MCF 10A (cell line): ENCODE data around the gene ARMC3. TPM values are rescaled to one million over a fixed set of nuclear protein-coding genes. Genes with fewer than 3 reads are reported as not detected.

Source experiments
- BruUV-seq: library from RNA; stranded (reverse); fragments of 400-500 nt; replicated peaks from 2 replicates; lab custom pipeline; 2021; lab: Mats Ljungman, UMichigan
- CTCF ChIA-PET: fragments of 300-600 bp; sonication (Branson Sonifier 250); formaldehyde crosslinking; extraction: SDS; loops from one replicate; lab custom pipeline; 2021; ENCODE audit warnings: antibody characterized with exemption, inconsistent platforms; lab: Yijun Ruan, JAX
- POLR2A ChIA-PET: fragments of 300-600, 350-650 bp; sonication (Branson Sonifier 250); formaldehyde crosslinking; extraction: SDS; loops from one replicate; lab custom pipeline; 2020; ENCODE audit warnings: antibody characterized with exemption, inconsistent platforms; lab: Yijun Ruan, JAX
- DNase-seq: peaks from one replicate; pipeline ENCODE4 v3.0.0-alpha.2; 2018; ENCODE audit not compliant: unreplicated experiment
- H3K27ac Mint-ChIP-seq: one replicate; pipeline ENCODE4 v1.8.0; 2022; ENCODE audit warnings: mild to moderate bottlenecking, low read depth, mixed read lengths; ENCODE audit not compliant: unreplicated experiment
- H3K27me3 Mint-ChIP-seq: one replicate; pipeline ENCODE4 v1.8.0; 2022; ENCODE audit warnings: mixed read lengths; ENCODE audit not compliant: insufficient read depth, unreplicated experiment
- H3K36me3 Mint-ChIP-seq: one replicate; pipeline ENCODE4 v1.8.0; 2022; ENCODE audit warnings: mild to moderate bottlenecking, moderate library complexity, mixed read lengths; ENCODE audit not compliant: insufficient read depth, unreplicated experiment
- H3K4me1 Mint-ChIP-seq: one replicate; pipeline ENCODE4 v1.8.0; 2022; ENCODE audit warnings: mixed read lengths; ENCODE audit not compliant: insufficient read depth, unreplicated experiment
- H3K4me3 Mint-ChIP-seq: one replicate; pipeline ENCODE4 v1.8.0; 2022; ENCODE audit warnings: mild to moderate bottlenecking, moderate library complexity, mixed read lengths; ENCODE audit not compliant: unreplicated experiment
- H3K9me3 Mint-ChIP-seq: one replicate; pipeline ENCODE4 v1.8.0; 2022; ENCODE audit warnings: mixed read lengths; ENCODE audit not compliant: unreplicated experiment
- CTCF ChIP-seq: fragments of 200-600 bp; IDR thresholded peaks from one replicate; pipeline ENCODE4 v1.8.0; 2022; ENCODE audit warnings: antibody characterized with exemption, mild to moderate bottlenecking; ENCODE audit not compliant: unreplicated experiment
- intact Hi-C: fragments of 100-400 bp; cut with micrococcal nuclease; formaldehyde crosslinking; loops from 2 replicates; pipeline ENCODE4 v1.14.1; 2022
- total RNA-seq: library from RNA; stranded (reverse); gene quantifications from 2 replicates; pipeline ENCODE4 v1.2.3, GENCODE V29; 2022

Gene ARMC3
- total RNA-seq, 1 experiment from 2014 or later: not detected

GRCh38 chr10:22911889-22912762 is 15.7 kb upstream of the ARMC3 start:
- Mint-ChIP-seq H3K4me3 (no peak overlapping the region), H3K4me1 (no peaks in the 10 kb centered on the region), H3K27ac (no peak overlapping the region), H3K9me3 (peaks cover 16% of the 10 kb centered on the region), H3K27me3 (no peaks in the 10 kb centered on the region), H3K36me3 (no peaks in the 10 kb centered on the region)
- TF ChIP-seq CTCF: no peak
- intact Hi-C loops: no loop called here
- no TSS peak for BruUV-seq
- ChIA-PET CTCF (interaction anchor here (0.7 kb wide), 1 partner anchor 152 kb away, joined by 3 read pairs; no protein-coding TSS in a partner anchor), POLR2A (interaction anchor here (1.0 kb wide), 1 partner anchor 17 kb away, joined by 3 read pairs; no protein-coding TSS in a partner anchor)
- DNase-seq: peak; percentile 39

GRCh38 chr10:22912763-22913384 is 15.0 kb upstream of the ARMC3 start:
- no peak overlapping the region for H3K4me3 Mint-ChIP-seq
- no TSS peak for BruUV-seq
- no peak for TF ChIP-seq CTCF
- peaks cover 10% of the 10 kb centered on the region for H3K9me3 Mint-ChIP-seq
- no peaks in the 10 kb centered on the region for H3K4me1 Mint-ChIP-seq
- intact Hi-C loops: no loop called here
- H3K27me3 Mint-ChIP-seq: no peaks in the 10 kb centered on the region
- POLR2A ChIA-PET: interaction anchor here (1.0 kb wide), 1 partner anchor 18 kb away, joined by 3 read pairs; no protein-coding TSS in a partner anchor
- CTCF ChIA-PET: no interaction called here
- no peak overlapping the region for H3K27ac Mint-ChIP-seq
- H3K36me3 Mint-ChIP-seq: no peaks in the 10 kb centered on the region
- DNase-seq: no peak

- DNase-seq: no peak
- Mint-ChIP-seq H3K27me3 (no peaks in the 10 kb centered on the region), H3K4me1 (no peaks in the 10 kb centered on the region), H3K9me3 (peaks cover 9% of the 10 kb centered on the region), H3K4me3 (no peak overlapping the region), H3K27ac (no peak overlapping the region), H3K36me3 (no peaks in the 10 kb centered on the region)
- BruUV-seq: no TSS peak
- ChIA-PET CTCF (no interaction called here), POLR2A (no interaction called here)
- no peak for TF ChIP-seq CTCF
- intact Hi-C loops: no loop called here
Observed at GRCh38 chr10:22913474-22914092, 14.3 kb upstream of the ARMC3 start.

GRCh38 chr10:22915314-22915713 is 12.5 kb upstream of the ARMC3 start:
- Mint-ChIP-seq H3K9me3 (no peaks in the 10 kb centered on the region), H3K4me3 (no peak overlapping the region), H3K36me3 (no peaks in the 10 kb centered on the region), H3K27ac (no peak overlapping the region), H3K4me1 (no peaks in the 10 kb centered on the region), H3K27me3 (no peaks in the 10 kb centered on the region)
- intact Hi-C loops: no loop called here
- TF ChIP-seq CTCF: no peak
- BruUV-seq: no TSS peak
- POLR2A ChIA-PET: interaction anchor here (1.1 kb wide), 1 partner anchor 599 kb away, joined by 3 read pairs; the partner anchor contains the start of gene COMMD3
- DNase-seq: no peak
- CTCF ChIA-PET: interaction anchor here (0.6 kb wide), 1 partner anchor 933 kb away, joined by 4 read pairs; no protein-coding TSS in a partner anchor
